Measurements from ENCODE around the gene GRPEL2.

DNA sequence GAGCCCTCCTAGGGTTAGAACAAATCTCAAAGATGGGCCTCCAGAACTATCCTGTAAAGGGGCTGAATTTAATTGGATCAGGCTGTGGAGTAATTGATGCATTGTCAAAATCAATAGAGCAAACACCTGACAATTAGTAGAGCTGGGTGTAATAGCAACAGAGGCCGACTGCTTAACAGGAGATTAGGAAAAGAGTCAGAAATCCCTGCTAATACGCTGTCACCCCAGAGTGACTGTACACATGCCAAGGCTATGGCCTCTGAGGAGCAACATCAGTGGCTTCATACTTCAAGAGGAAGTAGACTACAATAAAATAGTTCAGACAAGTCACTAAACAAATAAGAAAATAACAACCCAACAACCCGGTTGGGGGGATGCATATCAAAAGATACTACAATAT lies 18.7 kb upstream of the GRPEL2 start:
- TF ChIP-seq POLR2AphosphoS5 (IDR thresholded peaks at IDR 0.05; ENCODE audit: low read depth, low read length) (no peak), SIN3A (IDR thresholded peaks at IDR 0.05; ENCODE audit: borderline replicate concordance, insufficient read depth, low read length) (no peak), TAF1 (IDR thresholded peaks at IDR 0.05; ENCODE audit: borderline replicate concordance, insufficient read depth, low read length) (no peak), FOXP2 (optimal IDR thresholded peaks at IDR 0.05; ENCODE audit: borderline replicate concordance, extremely low read depth, extremely low read length, insufficient read depth) (no peak)
- TF ChIP-seq, protein P1, sequence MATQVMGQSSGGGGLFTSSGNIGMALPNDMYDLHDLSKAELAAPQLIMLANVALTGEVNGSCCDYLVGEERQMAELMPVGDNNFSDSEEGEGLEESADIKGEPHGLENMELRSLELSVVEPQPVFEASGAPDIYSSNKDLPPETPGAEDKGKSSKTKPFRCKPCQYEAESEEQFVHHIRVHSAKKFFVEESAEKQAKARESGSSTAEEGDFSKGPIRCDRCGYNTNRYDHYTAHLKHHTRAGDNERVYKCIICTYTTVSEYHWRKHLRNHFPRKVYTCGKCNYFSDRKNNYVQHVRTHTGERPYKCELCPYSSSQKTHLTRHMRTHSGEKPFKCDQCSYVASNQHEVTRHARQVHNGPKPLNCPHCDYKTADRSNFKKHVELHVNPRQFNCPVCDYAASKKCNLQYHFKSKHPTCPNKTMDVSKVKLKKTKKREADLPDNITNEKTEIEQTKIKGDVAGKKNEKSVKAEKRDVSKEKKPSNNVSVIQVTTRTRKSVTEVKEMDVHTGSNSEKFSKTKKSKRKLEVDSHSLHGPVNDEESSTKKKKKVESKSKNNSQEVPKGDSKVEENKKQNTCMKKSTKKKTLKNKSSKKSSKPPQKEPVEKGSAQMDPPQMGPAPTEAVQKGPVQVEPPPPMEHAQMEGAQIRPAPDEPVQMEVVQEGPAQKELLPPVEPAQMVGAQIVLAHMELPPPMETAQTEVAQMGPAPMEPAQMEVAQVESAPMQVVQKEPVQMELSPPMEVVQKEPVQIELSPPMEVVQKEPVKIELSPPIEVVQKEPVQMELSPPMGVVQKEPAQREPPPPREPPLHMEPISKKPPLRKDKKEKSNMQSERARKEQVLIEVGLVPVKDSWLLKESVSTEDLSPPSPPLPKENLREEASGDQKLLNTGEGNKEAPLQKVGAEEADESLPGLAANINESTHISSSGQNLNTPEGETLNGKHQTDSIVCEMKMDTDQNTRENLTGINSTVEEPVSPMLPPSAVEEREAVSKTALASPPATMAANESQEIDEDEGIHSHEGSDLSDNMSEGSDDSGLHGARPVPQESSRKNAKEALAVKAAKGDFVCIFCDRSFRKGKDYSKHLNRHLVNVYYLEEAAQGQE (IDR thresholded peaks at IDR 0.05; ENCODE audit: insufficient read depth in 1 of 2, low read depth in 2 of 2, low read length in 2 of 2) = no peak
